ENCODE measurements around the gene TJAP1. TPM values are rescaled to one million over a fixed set of nuclear protein-coding genes. Genes with fewer than 3 reads are reported as not detected.
A peak's percentile ranks its signal among the peaks of the same experiment; 100 is the strongest.

Gene TJAP1
- polyA plus RNA-seq, 1 donor (not counting 4 experiments of a cell fraction or from before 2014, with no cell fraction given): 23.3 TPM

DNA sequence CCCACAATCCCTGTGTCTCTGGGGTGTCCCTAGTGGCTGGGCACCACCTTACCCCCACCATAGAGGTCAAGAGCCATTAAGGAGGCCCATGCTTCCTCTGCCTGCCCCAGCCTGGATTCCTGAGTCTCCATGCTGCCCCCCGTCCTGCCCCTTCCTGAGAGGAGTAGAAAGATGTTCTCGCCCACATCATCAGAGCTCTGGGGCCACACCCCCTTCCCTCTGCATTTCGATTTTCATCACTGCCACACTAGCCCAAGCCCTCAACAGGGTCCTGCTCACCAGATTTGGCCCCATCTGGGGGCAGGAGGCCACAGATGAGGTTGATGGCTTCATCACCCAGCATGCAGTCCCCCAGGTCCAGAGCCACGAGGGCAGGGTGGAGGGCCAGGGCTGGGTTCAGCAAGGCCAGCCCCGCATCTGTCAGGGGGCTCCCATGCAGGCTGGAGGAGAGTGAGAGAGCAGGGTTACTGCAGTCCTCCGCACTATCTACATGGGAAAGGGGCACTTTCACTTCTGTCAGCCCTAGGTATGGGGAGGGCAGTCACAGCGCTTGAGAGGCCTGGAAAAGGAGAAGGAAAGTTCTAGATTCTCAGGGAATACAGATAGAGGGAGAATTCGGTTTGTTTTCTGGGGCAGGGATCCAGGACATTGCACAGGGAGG lies 31.2 kb downstream of the TJAP1 start:
- Histone ChIP-seq H2AFZ (ENCODE audit: control insufficient read depth, low read length) (no peak overlapping the region), H3K36me3 (ENCODE audit: control insufficient read depth in 2 of 2, extremely low read depth in 1 of 2, insufficient read depth in 2 of 2, low read length in 2 of 2) (peaks cover 24 to 32% of the 10 kb centered on the region in 2 experiments), H3K79me2 (ENCODE audit: control insufficient read depth, insufficient read depth, low read length) (peaks cover 3% of the 10 kb centered on the region), H3K9me1 (ENCODE audit: control insufficient read depth, extremely low read depth, insufficient read depth, low read length) (no peaks in the 10 kb centered on the region), H3K4me3 (ENCODE audit: control insufficient read depth in 2 of 3, extremely low read depth in 1 of 3, insufficient read depth in 2 of 3, low read depth in 1 of 3, low read length in 3 of 3) (no peak overlapping the region), H3K27ac (ENCODE audit: control insufficient read depth, insufficient read depth, low read length) (no peak overlapping the region), H3K9me3 (ENCODE audit: control insufficient read depth, low read depth, low read length) (no peaks in the 10 kb centered on the region), H3K4me2 (ENCODE audit: control insufficient read depth, extremely low read depth, insufficient read depth, low read depth, low read length) (no peak overlapping the region), H3K4me1 (ENCODE audit: control insufficient read depth, extremely low read depth, insufficient read depth, low read length) (peaks cover 15% of the 10 kb centered on the region), H4K20me1 (ENCODE audit: control insufficient read depth, extremely low read depth, insufficient read depth, low read length) (no peaks in the 10 kb centered on the region), H3K9ac (ENCODE audit: control insufficient read depth, extremely low read depth, insufficient read depth, low read length) (no peak overlapping the region), H3K27me3 (ENCODE audit: control insufficient read depth, extremely low read depth, insufficient read depth, low read length) (peaks cover 10% of the 10 kb centered on the region)
- dilution Hi-C loops (cut with MboI; ENCODE audit: extremely low pct_ligation_motif_present, low sequenced_read_pairs): no loop called here
- FAIRE-seq (no peak), DNase-seq (ENCODE audit: low read depth, low spot score) (no peak)
- TF ChIP-seq EZH2 (IDR thresholded peaks at IDR 0.05; ENCODE audit: low read length): no peak
- TF ChIP-seq, protein P1, sequence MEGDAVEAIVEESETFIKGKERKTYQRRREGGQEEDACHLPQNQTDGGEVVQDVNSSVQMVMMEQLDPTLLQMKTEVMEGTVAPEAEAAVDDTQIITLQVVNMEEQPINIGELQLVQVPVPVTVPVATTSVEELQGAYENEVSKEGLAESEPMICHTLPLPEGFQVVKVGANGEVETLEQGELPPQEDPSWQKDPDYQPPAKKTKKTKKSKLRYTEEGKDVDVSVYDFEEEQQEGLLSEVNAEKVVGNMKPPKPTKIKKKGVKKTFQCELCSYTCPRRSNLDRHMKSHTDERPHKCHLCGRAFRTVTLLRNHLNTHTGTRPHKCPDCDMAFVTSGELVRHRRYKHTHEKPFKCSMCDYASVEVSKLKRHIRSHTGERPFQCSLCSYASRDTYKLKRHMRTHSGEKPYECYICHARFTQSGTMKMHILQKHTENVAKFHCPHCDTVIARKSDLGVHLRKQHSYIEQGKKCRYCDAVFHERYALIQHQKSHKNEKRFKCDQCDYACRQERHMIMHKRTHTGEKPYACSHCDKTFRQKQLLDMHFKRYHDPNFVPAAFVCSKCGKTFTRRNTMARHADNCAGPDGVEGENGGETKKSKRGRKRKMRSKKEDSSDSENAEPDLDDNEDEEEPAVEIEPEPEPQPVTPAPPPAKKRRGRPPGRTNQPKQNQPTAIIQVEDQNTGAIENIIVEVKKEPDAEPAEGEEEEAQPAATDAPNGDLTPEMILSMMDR (optimal IDR thresholded peaks at IDR 0.05 in 1 of 3, IDR thresholded peaks at IDR 0.05 in 1 of 3, conservative IDR thresholded peaks at IDR 0.05 in 1 of 3; ENCODE audit: extremely low read depth in 1 of 3, insufficient read depth in 2 of 3, low read length in 3 of 3): no peak

DNA sequence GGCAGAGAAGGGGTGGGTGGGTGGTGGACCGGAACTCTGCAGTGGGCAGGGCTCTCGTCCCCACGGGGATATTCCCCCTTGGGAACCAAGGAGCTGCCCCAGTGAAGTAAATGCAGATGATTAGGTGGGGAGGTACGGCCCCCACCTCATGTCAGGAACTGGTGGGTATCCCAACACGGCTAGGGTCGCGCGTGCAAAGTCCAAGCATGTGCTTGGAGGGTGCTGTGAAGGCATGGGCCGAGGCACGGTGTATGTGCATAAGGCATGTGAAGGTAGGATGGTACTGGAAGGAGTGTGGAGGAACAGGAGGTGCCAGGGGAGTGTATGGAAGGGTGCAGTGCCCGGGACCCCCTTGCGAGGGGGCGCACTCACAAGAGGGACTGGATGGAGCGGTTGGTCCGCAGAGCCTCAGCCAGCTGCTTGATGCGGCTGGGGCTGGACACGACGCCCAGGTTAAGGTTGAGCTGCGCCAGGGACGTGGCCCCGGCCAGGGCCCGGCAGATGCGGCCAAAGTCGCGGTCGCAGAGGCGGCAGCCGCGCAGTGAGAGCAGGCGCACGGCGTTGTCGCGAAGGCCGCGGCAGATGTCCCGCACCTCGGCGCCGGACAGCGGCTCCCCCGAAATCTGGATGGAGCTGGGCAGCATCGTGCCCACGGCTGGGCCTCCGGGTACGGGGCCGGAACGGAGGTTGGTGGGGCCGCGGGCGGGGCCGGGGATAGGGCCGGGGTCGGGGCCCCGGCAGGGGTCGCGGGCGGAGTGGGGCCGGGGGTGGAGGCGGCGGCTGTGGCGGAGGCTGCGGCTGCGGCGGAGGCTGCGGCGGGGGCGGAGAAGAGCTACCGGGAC lies 32.0 kb downstream of the TJAP1 start:
- Histone ChIP-seq H3K36me3 (ENCODE audit: control insufficient read depth in 2 of 2, extremely low read depth in 1 of 2, insufficient read depth in 2 of 2, low read length in 2 of 2) (peaks cover 26 to 30% of the 10 kb centered on the region in 2 experiments), H3K9me3 (ENCODE audit: control insufficient read depth, low read depth, low read length) (no peaks in the 10 kb centered on the region), H3K4me1 (ENCODE audit: control insufficient read depth, extremely low read depth, insufficient read depth, low read length) (peaks cover 15% of the 10 kb centered on the region), H4K20me1 (ENCODE audit: control insufficient read depth, extremely low read depth, insufficient read depth, low read length) (no peaks in the 10 kb centered on the region), H3K27me3 (ENCODE audit: control insufficient read depth, extremely low read depth, insufficient read depth, low read length) (peaks cover 10% of the 10 kb centered on the region), H3K9ac (ENCODE audit: control insufficient read depth, extremely low read depth, insufficient read depth, low read length) (peak overlapping the region; percentile 50), H2AFZ (ENCODE audit: control insufficient read depth, low read length) (peak overlapping the region; percentile 46), H3K27ac (ENCODE audit: control insufficient read depth, insufficient read depth, low read length) (no peak overlapping the region), H3K9me1 (ENCODE audit: control insufficient read depth, extremely low read depth, insufficient read depth, low read length) (no peaks in the 10 kb centered on the region), H3K79me2 (ENCODE audit: control insufficient read depth, insufficient read depth, low read length) (peaks cover 6% of the 10 kb centered on the region), H3K4me3 (ENCODE audit: control insufficient read depth in 2 of 3, extremely low read depth in 1 of 3, insufficient read depth in 2 of 3, low read depth in 1 of 3, low read length in 3 of 3) (peak overlapping the region; percentile 49 to 81 (median 68)), H3K4me2 (ENCODE audit: control insufficient read depth, extremely low read depth, insufficient read depth, low read depth, low read length) (peak overlapping the region; percentile 91)
- DNase-seq (ENCODE audit: low read depth, low spot score): no peak
- no peak for FAIRE-seq
- TF ChIP-seq, protein P1 (optimal IDR thresholded peaks at IDR 0.05 in 1 of 3, IDR thresholded peaks at IDR 0.05 in 1 of 3, conservative IDR thresholded peaks at IDR 0.05 in 1 of 3; ENCODE audit: extremely low read depth in 1 of 3, insufficient read depth in 2 of 3, low read length in 3 of 3): no peak
- dilution Hi-C loops (cut with MboI; ENCODE audit: extremely low pct_ligation_motif_present, low sequenced_read_pairs): no loop called here

All from keratinocyte (primary cell).